ENCODE measurements around the gene RASGRF2.

The RASGRF2 gene

DNA sequence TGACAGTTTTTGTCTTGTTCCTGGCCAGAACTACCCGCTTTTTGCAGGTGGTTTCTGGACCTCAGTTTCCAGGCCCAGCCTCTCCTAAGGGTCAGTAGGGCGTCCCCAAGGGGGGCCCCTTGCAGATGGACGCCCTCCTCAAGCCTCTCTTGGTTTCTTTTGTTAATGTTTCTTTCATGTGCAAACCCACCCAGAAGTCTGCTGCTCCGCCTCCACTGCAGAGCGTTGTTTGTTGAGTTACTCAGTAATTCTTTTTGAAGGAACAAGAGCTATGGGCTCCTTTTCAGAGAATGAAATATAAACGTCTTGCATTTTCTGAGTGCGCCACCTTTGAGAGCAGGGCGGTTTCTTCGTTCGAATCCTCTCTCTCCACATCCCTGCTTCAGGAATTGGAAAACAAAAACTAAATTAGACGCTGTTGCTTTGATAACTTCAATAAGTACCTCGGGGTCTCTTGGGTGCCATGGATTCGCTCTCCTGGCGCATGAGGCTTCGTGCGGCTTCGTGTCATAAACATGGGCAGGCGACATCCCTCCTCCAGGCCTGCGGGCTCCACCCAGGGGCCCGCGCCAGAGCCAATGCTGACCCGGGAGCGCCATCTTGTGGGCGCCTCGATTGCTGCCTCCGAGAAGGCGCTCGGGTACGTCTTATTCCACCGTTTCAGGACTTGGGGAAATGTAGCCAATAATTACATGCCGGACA lies 234.6 kb downstream of the RASGRF2 start:
- Histone ChIP-seq H4K8ac (ENCODE audit: low read depth, low read length) (peak overlapping the region; percentile 25), H3K4me1 (ENCODE audit: control insufficient read depth in 1 of 2, insufficient read depth in 2 of 2, low read length in 2 of 2) (peaks cover 4 to 9% of the 10 kb centered on the region in 2 experiments), H3K4me3 (ENCODE audit: low read depth, low read length) (no peak overlapping the region), H4K91ac (ENCODE audit: low read depth, low read length) (peak overlapping the region; percentile 86), H3K14ac (ENCODE audit: low read length) (no peak overlapping the region), H3K4me2 (ENCODE audit: low read length) (no peak overlapping the region), H2AK5ac (ENCODE audit: low read length) (peak overlapping the region; percentile 87), H2BK5ac (ENCODE audit: low read depth, low read length, poor library complexity) (peak overlapping the region; percentile 32), H3K36me3 (ENCODE audit: control insufficient read depth in 1 of 2, insufficient read depth in 2 of 2, low read length in 2 of 2) (peaks cover 11 to 12% of the 10 kb centered on the region in 2 experiments), H3K23ac (ENCODE audit: low read length) (no peak overlapping the region), H2AFZ (ENCODE audit: insufficient read depth, low read length, poor library complexity) (no peak overlapping the region), H3K27ac (ENCODE audit: low read depth, low read length) (no peak overlapping the region), H3K79me2 (ENCODE audit: control insufficient read depth, insufficient read depth, low read length, poor library complexity) (peaks cover 2% of the 10 kb centered on the region), H3K4ac (ENCODE audit: low read depth, low read length) (no peak overlapping the region), H4K12ac (ENCODE audit: low read depth, low read length) (no peak overlapping the region), H3K18ac (ENCODE audit: low read length) (peak overlapping the region; percentile 73), H3K79me1 (ENCODE audit: low read length) (peaks cover 20% of the 10 kb centered on the region), H2BK120ac (ENCODE audit: insufficient read depth, low read length, poor library complexity) (peak overlapping the region; percentile 77), H3K9me3 (ENCODE audit: insufficient read depth, low read depth, low read length) (no peaks in the 10 kb centered on the region), H3K27me3 (ENCODE audit: insufficient read depth, low read length) (no peaks in the 10 kb centered on the region), H2BK12ac (ENCODE audit: low read length) (peak overlapping the region; percentile 90), H3K9ac (ENCODE audit: low read length) (no peak overlapping the region)
- DNase-seq, result peak; percentile 82 to 93
- no CpG with 5 or more reads among the region's 31 CpGs for WGBS (ENCODE audit: extremely low coverage, insufficient coverage, insufficient read length)

DNA sequence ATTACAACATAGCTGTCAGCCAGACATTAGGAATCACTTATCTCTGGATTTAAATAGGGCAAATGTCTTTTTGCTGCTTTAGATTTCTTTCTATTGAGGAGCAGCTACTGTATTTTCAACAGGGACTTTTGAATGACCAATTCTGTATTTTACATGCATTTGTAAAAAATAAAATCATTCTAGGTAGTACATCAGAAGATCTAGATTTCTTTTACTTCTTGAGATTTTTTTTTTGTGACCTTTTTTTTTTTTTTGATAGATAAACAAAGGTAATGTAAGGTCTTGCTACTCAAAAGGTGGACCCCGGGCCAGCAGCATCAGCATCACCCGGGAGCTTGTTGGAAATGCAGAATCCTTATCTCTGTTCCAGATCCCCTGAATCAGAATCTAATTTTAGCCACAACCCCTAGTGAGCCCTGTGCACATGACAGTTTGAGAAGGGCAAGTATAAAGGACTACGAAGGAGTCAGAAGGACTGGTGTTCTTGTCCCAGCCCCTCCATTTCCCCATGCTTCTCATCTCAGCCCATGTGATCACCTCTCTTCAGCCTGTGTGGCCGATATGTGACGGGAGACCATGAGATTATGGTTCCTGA lies 235.3 kb downstream of the RASGRF2 start:
- Histone ChIP-seq H3K79me2 (ENCODE audit: control insufficient read depth, insufficient read depth, low read length, poor library complexity) (peaks cover 2% of the 10 kb centered on the region), H2BK12ac (ENCODE audit: low read length) (no peak overlapping the region), H3K23ac (ENCODE audit: low read length) (no peak overlapping the region), H3K27me3 (ENCODE audit: insufficient read depth, low read length) (no peaks in the 10 kb centered on the region), H3K4me1 (ENCODE audit: control insufficient read depth in 1 of 2, insufficient read depth in 2 of 2, low read length in 2 of 2) (peaks cover 4 to 5% of the 10 kb centered on the region in 2 experiments), H2BK5ac (ENCODE audit: low read depth, low read length, poor library complexity) (no peak overlapping the region), H3K4me2 (ENCODE audit: low read length) (no peak overlapping the region), H3K27ac (ENCODE audit: low read depth, low read length) (no peak overlapping the region), H4K91ac (ENCODE audit: low read depth, low read length) (no peak overlapping the region), H3K4ac (ENCODE audit: low read depth, low read length) (no peak overlapping the region), H3K79me1 (ENCODE audit: low read length) (peaks cover 16% of the 10 kb centered on the region), H3K9ac (ENCODE audit: low read length) (no peak overlapping the region), H2AK5ac (ENCODE audit: low read length) (no peak overlapping the region), H3K9me3 (ENCODE audit: insufficient read depth, low read depth, low read length) (no peaks in the 10 kb centered on the region), H4K12ac (ENCODE audit: low read depth, low read length) (no peak overlapping the region), H3K4me3 (ENCODE audit: low read depth, low read length) (no peak overlapping the region), H3K36me3 (ENCODE audit: control insufficient read depth in 1 of 2, insufficient read depth in 2 of 2, low read length in 2 of 2) (peaks cover 11 to 12% of the 10 kb centered on the region in 2 experiments), H4K8ac (ENCODE audit: low read depth, low read length) (no peak overlapping the region), H2AFZ (ENCODE audit: insufficient read depth, low read length, poor library complexity) (no peak overlapping the region), H3K14ac (ENCODE audit: low read length) (no peak overlapping the region), H3K18ac (ENCODE audit: low read length) (no peak overlapping the region), H2BK120ac (ENCODE audit: insufficient read depth, low read length, poor library complexity) (no peak overlapping the region)
- no CpG with 5 or more reads among the region's 5 CpGs for WGBS (ENCODE audit: extremely low coverage, insufficient coverage, insufficient read length)
- DNase-seq, result no peak

DNA sequence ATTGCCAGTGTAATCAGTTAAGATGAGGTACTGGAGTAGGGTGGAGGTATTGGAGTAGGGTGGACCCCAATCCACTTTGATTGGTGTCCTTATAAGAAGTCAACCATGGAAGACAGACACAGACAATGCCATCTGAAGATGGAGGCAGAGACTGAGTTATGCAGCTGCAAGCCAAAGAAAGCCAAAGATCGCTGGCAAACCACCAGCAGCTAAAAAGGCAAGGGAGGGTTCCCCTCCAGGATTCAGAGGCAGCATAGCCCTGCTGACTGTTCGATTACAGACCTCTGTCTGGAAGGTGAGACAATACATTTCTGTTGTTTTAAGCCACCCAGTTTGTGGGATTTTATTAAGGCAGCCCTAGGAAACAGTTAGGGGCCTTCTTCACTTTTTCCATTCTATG lies 242.5 kb downstream of the RASGRF2 start:
- Histone ChIP-seq H4K91ac (ENCODE audit: low read depth, low read length) (no peak overlapping the region), H3K27ac (ENCODE audit: low read depth, low read length) (no peak overlapping the region), H3K23ac (ENCODE audit: low read length) (no peak overlapping the region), H3K4me3 (ENCODE audit: low read depth, low read length) (no peak overlapping the region), H3K27me3 (ENCODE audit: insufficient read depth, low read length) (no peaks in the 10 kb centered on the region), H3K4ac (ENCODE audit: low read depth, low read length) (no peak overlapping the region), H2BK120ac (ENCODE audit: insufficient read depth, low read length, poor library complexity) (no peak overlapping the region), H3K4me1 (ENCODE audit: control insufficient read depth in 1 of 2, insufficient read depth in 2 of 2, low read length in 2 of 2) (no peaks in the 10 kb centered on the region), H3K18ac (ENCODE audit: low read length) (no peak overlapping the region), H2BK12ac (ENCODE audit: low read length) (no peak overlapping the region), H3K79me1 (ENCODE audit: low read length) (no peaks in the 10 kb centered on the region), H3K36me3 (ENCODE audit: control insufficient read depth in 1 of 2, insufficient read depth in 2 of 2, low read length in 2 of 2) (peaks cover 22 to 46% of the 10 kb centered on the region in 2 experiments), H3K79me2 (ENCODE audit: control insufficient read depth, insufficient read depth, low read length, poor library complexity) (no peaks in the 10 kb centered on the region), H3K9me3 (ENCODE audit: insufficient read depth, low read depth, low read length) (peaks cover 4% of the 10 kb centered on the region), H4K12ac (ENCODE audit: low read depth, low read length) (no peak overlapping the region), H3K4me2 (ENCODE audit: low read length) (no peak overlapping the region), H3K9ac (ENCODE audit: low read length) (no peak overlapping the region), H2BK5ac (ENCODE audit: low read depth, low read length, poor library complexity) (no peak overlapping the region), H2AFZ (ENCODE audit: insufficient read depth, low read length, poor library complexity) (no peak overlapping the region), H4K8ac (ENCODE audit: low read depth, low read length) (no peak overlapping the region), H3K14ac (ENCODE audit: low read length) (no peak overlapping the region), H2AK5ac (ENCODE audit: low read length) (no peak overlapping the region)
- DNase-seq, result no peak
- WGBS (ENCODE audit: extremely low coverage, insufficient coverage, insufficient read length), result no CpG with 5 or more reads among the region's 2 CpGs

DNA sequence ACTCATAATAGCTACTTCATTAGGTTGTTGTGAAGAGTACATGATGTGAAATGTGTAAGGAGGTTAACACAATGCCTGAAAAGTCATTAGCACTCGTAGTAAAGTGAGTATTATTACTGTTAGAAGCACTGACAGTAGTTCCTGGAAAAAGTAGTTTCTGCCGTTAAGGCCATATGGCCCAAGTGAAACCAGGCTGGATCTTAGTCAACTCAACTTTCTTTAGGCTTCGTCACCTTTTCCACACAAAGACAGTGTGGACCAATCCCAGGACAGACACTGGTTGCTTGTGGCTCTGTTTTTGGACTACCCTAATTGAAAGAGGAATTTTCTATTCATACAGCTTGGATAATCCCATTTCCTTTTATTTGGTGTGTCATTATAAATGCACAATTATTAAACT lies 243.6 kb downstream of the RASGRF2 start:
- no peak overlapping the region for H2AFZ ChIP-seq (ENCODE audit: insufficient read depth, low read length, poor library complexity)
- H2BK120ac ChIP-seq (ENCODE audit: insufficient read depth, low read length, poor library complexity), result no peak overlapping the region
- H3K9me3 ChIP-seq (ENCODE audit: insufficient read depth, low read depth, low read length), result peaks cover 4% of the 10 kb centered on the region
- H3K4me3 ChIP-seq (ENCODE audit: low read depth, low read length), result no peak overlapping the region
- H3K4me2 ChIP-seq (ENCODE audit: low read length), result no peak overlapping the region
- H4K91ac ChIP-seq (ENCODE audit: low read depth, low read length), result no peak overlapping the region
- no CpG with 5 or more reads among the region's 3 CpGs for WGBS (ENCODE audit: extremely low coverage, insufficient coverage, insufficient read length)
- H4K8ac ChIP-seq (ENCODE audit: low read depth, low read length), result no peak overlapping the region
- H2BK12ac ChIP-seq (ENCODE audit: low read length), result no peak overlapping the region
- H3K4me1 ChIP-seq (ENCODE audit: control insufficient read depth in 1 of 2, insufficient read depth in 2 of 2, low read length in 2 of 2), result no peaks in the 10 kb centered on the region
- no peaks in the 10 kb centered on the region for H3K79me2 ChIP-seq (ENCODE audit: control insufficient read depth, insufficient read depth, low read length, poor library complexity)
- no peak overlapping the region for H2AK5ac ChIP-seq (ENCODE audit: low read length)
- H3K36me3 ChIP-seq (ENCODE audit: control insufficient read depth in 1 of 2, insufficient read depth in 2 of 2, low read length in 2 of 2), result peaks cover 24 to 53% of the 10 kb centered on the region in 2 experiments
- no peak overlapping the region for H3K27ac ChIP-seq (ENCODE audit: low read depth, low read length)
- H2BK5ac ChIP-seq (ENCODE audit: low read depth, low read length, poor library complexity), result no peak overlapping the region
- H3K18ac ChIP-seq (ENCODE audit: low read length), result no peak overlapping the region
- no peak for DNase-seq
- H3K79me1 ChIP-seq (ENCODE audit: low read length), result no peaks in the 10 kb centered on the region
- H3K4ac ChIP-seq (ENCODE audit: low read depth, low read length), result no peak overlapping the region
- no peak overlapping the region for H3K23ac ChIP-seq (ENCODE audit: low read length)
- no peak overlapping the region for H3K14ac ChIP-seq (ENCODE audit: low read length)
- no peak overlapping the region for H3K9ac ChIP-seq (ENCODE audit: low read length)
- H3K27me3 ChIP-seq (ENCODE audit: insufficient read depth, low read length), result no peaks in the 10 kb centered on the region
- H4K12ac ChIP-seq (ENCODE audit: low read depth, low read length), result no peak overlapping the region

Measured in trophoblast cell (in vitro differentiated cells and primary cell).